CD4-positive, alpha-beta T cell (primary cell): Measurements from ENCODE around the gene AHNAK. TPM values are rescaled to one million over a fixed set of nuclear protein-coding genes. Genes with fewer than 3 reads are reported as not detected.

Experiments
- ATAC-seq: fragments of 200-7000 bp; cut with Tn5 transposase; one replicate; pipeline ENCODE4 v1.10.0; 2022; ENCODE audit warnings: mild to moderate bottlenecking; ENCODE audit not compliant: poor library complexity
- CTCF ChIA-PET: fragments of 350-600 bp; sonication (Branson Sonifier 250); formaldehyde crosslinking; loops from one replicate; lab custom pipeline; 2021; ENCODE audit warnings: antibody characterized with exemption, inconsistent platforms; lab: Charles Lee
- POLR2A ChIA-PET: fragments of 350-600 bp; sonication (Branson Sonifier 250); formaldehyde crosslinking; loops from one replicate; lab custom pipeline; 2021; ENCODE audit warnings: antibody characterized with exemption, inconsistent platforms; lab: Charles Lee
- DNase-seq, 14 experiments: peaks; one replicate each; pipeline ENCODE4 v3.0.0-alpha.2; 2013 to 2020; ENCODE audit warnings: mixed read lengths in 2 of 14
- H3K27ac ChIP-seq, 2 donors: one replicate each; pipeline versions ENCODE4 v1.5.1 to v1.7.0; 2013; ENCODE audit warnings: low read length in 2 of 2, low read depth in 1 of 2, mild to moderate bottlenecking in 1 of 2
- H3K27me3 ChIP-seq, 2 experiments: 1 replicate in 1 of 2; 2 replicates in 1 of 2; pipeline versions ENCODE4 v1.6.1 to v1.7.0; 2013; ENCODE audit warnings: low read length in 2 of 2, control low read depth in 1 of 2, mild to moderate bottlenecking in 1 of 2, moderate library complexity in 1 of 2; ENCODE audit not compliant: insufficient read depth in 2 of 2, control insufficient read depth in 1 of 2
- H3K36me3 ChIP-seq: one replicate; pipeline ENCODE4 v1.6.1; 2013; ENCODE audit warnings: low read length, control low read depth; ENCODE audit not compliant: insufficient read depth
- H3K4me1 ChIP-seq: one replicate; pipeline ENCODE4 v1.6.1; 2013; ENCODE audit warnings: low read length, control low read depth; ENCODE audit not compliant: insufficient read depth
- H3K4me3 ChIP-seq: one replicate; pipeline ENCODE4 v1.5.1; 2013; ENCODE audit warnings: mild to moderate bottlenecking, low read length, moderate library complexity
- H3K9me3 ChIP-seq, 2 experiments: 1 replicate in 1 of 2; 2 replicates in 1 of 2; pipeline versions ENCODE4 v1.6.1 to v1.7.0; 2013; ENCODE audit warnings: low read length in 2 of 2, mild to moderate bottlenecking in 2 of 2, control low read depth in 1 of 2, moderate library complexity in 1 of 2; ENCODE audit not compliant: control insufficient read depth in 1 of 2, insufficient read depth in 1 of 2
- H3K27ac Mint-ChIP-seq: one replicate; pipeline ENCODE4 v1.8.0; 2020; ENCODE audit warnings: mixed read lengths
- H3K27me3 Mint-ChIP-seq: one replicate; pipeline ENCODE4 v1.8.0; 2021; ENCODE audit warnings: mixed read lengths
- H3K36me3 Mint-ChIP-seq: one replicate; pipeline ENCODE4 v1.8.0; 2021; ENCODE audit warnings: low read depth, mixed read lengths
- H3K4me1 Mint-ChIP-seq: one replicate; pipeline ENCODE4 v1.8.0; 2021; ENCODE audit warnings: low read depth, mixed read lengths
- H3K4me3 Mint-ChIP-seq: one replicate; pipeline ENCODE4 v1.8.0; 2020; ENCODE audit warnings: mild to moderate bottlenecking, mixed read lengths
- H3K9me3 Mint-ChIP-seq: one replicate; pipeline ENCODE4 v1.8.0; 2020; ENCODE audit warnings: mixed read lengths
- intact Hi-C, 2 experiments: fragments of 100-400 bp; cut with DNase I in 1 of 2; cut with micrococcal nuclease in 1 of 2; formaldehyde crosslinking; loops; one replicate each; pipeline versions ENCODE4 v1.15.1 to v1.9.0; 2023 to 2025; cut with DNase I, micrococcal nuclease
- total RNA-seq, 174 experiments: library from RNA in 2 of 174; stranded (reverse) in 2 of 174; gene quantifications; one replicate each; pipeline ENCODE4 v1.2.3 and lab custom pipeline; 2021 to 2026
- TF ChIP-seq, protein P1 (sequence below): fragments of 200-600 bp; IDR thresholded peaks from one replicate; pipeline ENCODE4 v1.8.0; 2022; ENCODE audit warnings: antibody characterized with exemption, mild to moderate bottlenecking

AHNAK gene
- total RNA-seq, 2 experiments from 2014 or later: 320 to 332 TPM

DNA sequence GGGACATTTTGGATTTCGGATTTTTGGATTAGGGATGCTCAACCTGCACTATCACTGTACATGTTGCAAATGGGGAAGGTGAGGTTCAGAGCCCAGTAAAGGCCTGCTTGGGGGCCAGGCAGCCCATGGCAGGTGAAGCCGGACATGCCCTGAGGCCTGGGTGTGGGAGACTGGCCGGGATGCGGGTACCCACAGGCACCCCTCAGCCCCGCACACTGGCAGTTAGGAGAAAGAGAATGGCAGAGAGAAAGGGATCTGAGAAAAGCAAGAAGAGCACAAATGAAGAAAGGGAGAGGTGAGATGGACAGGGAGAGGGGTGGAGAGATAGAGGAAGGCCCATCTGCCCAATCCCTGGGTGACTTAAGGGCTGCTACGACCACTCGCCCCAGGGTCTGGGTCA, 75.0 kb downstream of the AHNAK start:
- intact Hi-C loops: no loop called here
- TF ChIP-seq, protein P1, sequence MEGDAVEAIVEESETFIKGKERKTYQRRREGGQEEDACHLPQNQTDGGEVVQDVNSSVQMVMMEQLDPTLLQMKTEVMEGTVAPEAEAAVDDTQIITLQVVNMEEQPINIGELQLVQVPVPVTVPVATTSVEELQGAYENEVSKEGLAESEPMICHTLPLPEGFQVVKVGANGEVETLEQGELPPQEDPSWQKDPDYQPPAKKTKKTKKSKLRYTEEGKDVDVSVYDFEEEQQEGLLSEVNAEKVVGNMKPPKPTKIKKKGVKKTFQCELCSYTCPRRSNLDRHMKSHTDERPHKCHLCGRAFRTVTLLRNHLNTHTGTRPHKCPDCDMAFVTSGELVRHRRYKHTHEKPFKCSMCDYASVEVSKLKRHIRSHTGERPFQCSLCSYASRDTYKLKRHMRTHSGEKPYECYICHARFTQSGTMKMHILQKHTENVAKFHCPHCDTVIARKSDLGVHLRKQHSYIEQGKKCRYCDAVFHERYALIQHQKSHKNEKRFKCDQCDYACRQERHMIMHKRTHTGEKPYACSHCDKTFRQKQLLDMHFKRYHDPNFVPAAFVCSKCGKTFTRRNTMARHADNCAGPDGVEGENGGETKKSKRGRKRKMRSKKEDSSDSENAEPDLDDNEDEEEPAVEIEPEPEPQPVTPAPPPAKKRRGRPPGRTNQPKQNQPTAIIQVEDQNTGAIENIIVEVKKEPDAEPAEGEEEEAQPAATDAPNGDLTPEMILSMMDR: no peak
- CTCF ChIA-PET: no interaction called here
- Histone ChIP-seq H3K27me3 (no peaks in the 10 kb centered on the region), H3K4me3 (no peak overlapping the region), H3K36me3 (no peaks in the 10 kb centered on the region), H3K9me3 (no peaks in the 10 kb centered on the region), H3K4me1 (no peaks in the 10 kb centered on the region), H3K27ac (no peak overlapping the region)
- H3K4me3 Mint-ChIP-seq: no peak overlapping the region
- no peaks in the 10 kb centered on the region for H3K27me3 Mint-ChIP-seq
- no peak for ATAC-seq
- H3K9me3 Mint-ChIP-seq: no peaks in the 10 kb centered on the region
- POLR2A ChIA-PET: no interaction called here
- no peak for DNase-seq
- H3K36me3 Mint-ChIP-seq: no peaks in the 10 kb centered on the region
- no peak overlapping the region for H3K27ac Mint-ChIP-seq
- H3K4me1 Mint-ChIP-seq: no peaks in the 10 kb centered on the region

- Histone ChIP-seq H3K4me3 (no peak overlapping the region), H3K36me3 (no peaks in the 10 kb centered on the region), H3K27ac (no peak overlapping the region), H3K9me3 (no peaks in the 10 kb centered on the region), H3K27me3 (no peaks in the 10 kb centered on the region), H3K4me1 (no peaks in the 10 kb centered on the region)
- DNase-seq: no peak
- H3K4me3 Mint-ChIP-seq: no peak overlapping the region
- no peaks in the 10 kb centered on the region for H3K36me3 Mint-ChIP-seq
- ATAC-seq: no peak
- intact Hi-C loops: no loop called here
- CTCF ChIA-PET: no interaction called here
- POLR2A ChIA-PET: interaction anchor here (0.6 kb wide), 1 partner anchor 12 kb away, joined by 3 read pairs; no protein-coding TSS in a partner anchor
- no peak overlapping the region for H3K27ac Mint-ChIP-seq
- TF ChIP-seq, protein P1: no peak
- no peaks in the 10 kb centered on the region for H3K4me1 Mint-ChIP-seq
- no peaks in the 10 kb centered on the region for H3K27me3 Mint-ChIP-seq
- H3K9me3 Mint-ChIP-seq: no peaks in the 10 kb centered on the region
Observed at GRCh38 chr11:62468577-62468976, 78.0 kb downstream of the AHNAK start.

GRCh38 chr11:62466444-62466843, 80.2 kb downstream of the AHNAK start:
- ChIA-PET CTCF (interaction anchor here (0.6 kb wide), 1 partner anchor 12 kb away, joined by 3 read pairs; no protein-coding TSS in a partner anchor), POLR2A (no interaction called here)
- H3K4me1 Mint-ChIP-seq: no peaks in the 10 kb centered on the region
- no peak for DNase-seq
- Histone ChIP-seq H3K4me1 (no peaks in the 10 kb centered on the region), H3K27ac (no peak overlapping the region), H3K36me3 (no peaks in the 10 kb centered on the region), H3K4me3 (no peak overlapping the region), H3K27me3 (no peaks in the 10 kb centered on the region), H3K9me3 (no peaks in the 10 kb centered on the region)
- no peaks in the 10 kb centered on the region for H3K27me3 Mint-ChIP-seq
- no peak overlapping the region for H3K4me3 Mint-ChIP-seq
- H3K36me3 Mint-ChIP-seq: no peaks in the 10 kb centered on the region
- intact Hi-C loops: no loop called here
- no peak overlapping the region for H3K27ac Mint-ChIP-seq
- no peaks in the 10 kb centered on the region for H3K9me3 Mint-ChIP-seq
- ATAC-seq: no peak
- TF ChIP-seq, protein P1: no peak
